MM.1S (cell line): ENCODE measurements around the gene JSRP1.

Experiments used
- DNase-seq: peaks from one replicate; pipeline ENCODE4 v3.0.0-alpha.2; 2015
- H2AFZ ChIP-seq: fragments of 300-600 bp; sonication (generic); 2 replicates; pipeline ENCODE4 v1.6.0; 2016; ENCODE audit warnings: antibody characterized with exemption, low read length
- H3F3A ChIP-seq: fragments of 300-600 bp; sonication (generic); 2 replicates; pipeline ENCODE4 v1.6.1; 2016; ENCODE audit warnings: mild to moderate bottlenecking, antibody characterized with exemption, low read length, moderate library complexity, mixed read lengths; ENCODE audit not compliant: insufficient read depth
- H3K27ac ChIP-seq: fragments of 300-600 bp; sonication (generic); 2 replicates; pipeline ENCODE4 v1.5.1; 2016; ENCODE audit warnings: mild to moderate bottlenecking, low read length
- H3K27me3 ChIP-seq: fragments of 300-600 bp; sonication (generic); replicated peaks from 2 replicates; pipeline ENCODE4 v1.6.0; 2016; ENCODE audit warnings: low read length; ENCODE audit not compliant: insufficient read depth
- H3K36me3 ChIP-seq: fragments of 300-600 bp; sonication (generic); replicated peaks from 2 replicates; pipeline ENCODE4 v1.6.1; 2016; ENCODE audit warnings: mild to moderate bottlenecking, low read length, mixed read lengths; ENCODE audit not compliant: insufficient read depth
- H3K4me1 ChIP-seq: fragments of 300-600 bp; sonication (generic); 2 replicates; pipeline ENCODE4 v1.6.1; 2016; ENCODE audit warnings: low read length, mixed read lengths
- H3K4me2 ChIP-seq: fragments of 300-600 bp; sonication (generic); 2 replicates; pipeline ENCODE4 v1.6.0; 2016; ENCODE audit warnings: low read depth, low read length
- H3K4me3 ChIP-seq: fragments of 300-600 bp; sonication (generic); 2 replicates; pipeline ENCODE4 v1.5.1; 2016; ENCODE audit warnings: low read length, mixed read lengths
- H3K79me2 ChIP-seq: fragments of 300-600 bp; sonication (generic); 2 replicates; pipeline ENCODE4 v1.6.1; 2016; ENCODE audit warnings: mixed run types, low read length, mixed read lengths
- H3K9ac ChIP-seq: fragments of 300-600 bp; sonication (generic); 2 replicates; pipeline ENCODE4 v1.6.1; 2016; ENCODE audit warnings: low read length, mixed read lengths
- H3K9me2 ChIP-seq: fragments of 300-600 bp; sonication (generic); replicated peaks from 2 replicates; pipeline ENCODE4 v1.6.1; 2016; ENCODE audit warnings: mild to moderate bottlenecking, low read length, mixed read lengths; ENCODE audit not compliant: insufficient read depth
- H3K9me3 ChIP-seq: fragments of 300-600 bp; sonication (generic); replicated peaks from 2 replicates; pipeline ENCODE4 v1.6.1; 2016; ENCODE audit warnings: mild to moderate bottlenecking, low read length, mixed read lengths; ENCODE audit not compliant: insufficient read depth
- H4K20me1 ChIP-seq: fragments of 300-600 bp; sonication (generic); 2 replicates; pipeline ENCODE4 v1.6.1; 2016; ENCODE audit warnings: mild to moderate bottlenecking, low read length, moderate library complexity, mixed read lengths; ENCODE audit not compliant: insufficient read depth
- CTCF ChIP-seq: fragments of 300-600 bp; sonication (generic); IDR thresholded peaks from 2 replicates; pipeline ENCODE4 v1.5.1; 2016; ENCODE audit warnings: antibody characterized with exemption, low read length, mixed read lengths
- EZH2 ChIP-seq: fragments of 300-600 bp; sonication (generic); optimal IDR thresholded peaks from 2 replicates; pipeline ENCODE3; 2017; ENCODE audit warnings: low read depth, mild to moderate bottlenecking, antibody characterized with exemption, low read length, mixed read lengths
- EZH2phosphoT487 ChIP-seq: fragments of 300-600 bp; sonication (generic); IDR thresholded peaks from 2 replicates; pipeline ENCODE4 v1.6.1; 2018; ENCODE audit warnings: antibody characterized with exemption, low read length

JSRP1 gene

GRCh38 chr19:2276429-2276986 is 20.3 kb upstream of the JSRP1 start:
- TF ChIP-seq CTCF (no peak), EZH2 (no peak), EZH2phosphoT487 (no peak)
- peaks cover 14% of the 10 kb centered on the region for H3K36me3 ChIP-seq

GRCh38 chr19:2275588-2276428 is 19.6 kb upstream of the JSRP1 start:
- Histone ChIP-seq H3K9me3 (no peaks in the 10 kb centered on the region), H3K9me2 (no peaks in the 10 kb centered on the region), H3K9ac (no peak overlapping the region), H2AFZ (no peak overlapping the region), H3K27me3 (no peaks in the 10 kb centered on the region), H3K4me3 (no peak overlapping the region), H3K27ac (no peak overlapping the region), H3K4me2 (no peak overlapping the region), H3K36me3 (peaks cover 17% of the 10 kb centered on the region), H3F3A (peaks cover 34% of the 10 kb centered on the region), H3K4me1 (peaks cover 26% of the 10 kb centered on the region), H3K79me2 (peaks cover 43% of the 10 kb centered on the region), H4K20me1 (peaks cover 25% of the 10 kb centered on the region)
- DNase-seq, result peak; percentile 5
- no peak for TF ChIP-seq EZH2
- TF ChIP-seq CTCF, result no peak
- no peak for TF ChIP-seq EZH2phosphoT487

More at GRCh38 chr19:2276429-2276986, 20.3 kb upstream of the JSRP1 start:
- no peaks in the 10 kb centered on the region for H3K27me3 ChIP-seq
- H3K4me2 ChIP-seq, result no peak overlapping the region
- DNase-seq, result no peak
- no peak overlapping the region for H3K27ac ChIP-seq
- H3K4me3 ChIP-seq, result no peak overlapping the region
- peaks cover 36% of the 10 kb centered on the region for H3K79me2 ChIP-seq
- no peak overlapping the region for H3K9ac ChIP-seq
- peaks cover 27% of the 10 kb centered on the region for H3F3A ChIP-seq
- H3K4me1 ChIP-seq, result peaks cover 22% of the 10 kb centered on the region
- no peak overlapping the region for H2AFZ ChIP-seq
- no peaks in the 10 kb centered on the region for H3K9me3 ChIP-seq
- H3K9me2 ChIP-seq, result no peaks in the 10 kb centered on the region
- peaks cover 18% of the 10 kb centered on the region for H4K20me1 ChIP-seq

GRCh38 chr19:2274931-2275535 is 18.8 kb upstream of the JSRP1 start:
- Histone ChIP-seq H3F3A (peaks cover 40% of the 10 kb centered on the region), H3K9me2 (no peaks in the 10 kb centered on the region), H3K36me3 (peaks cover 17% of the 10 kb centered on the region), H2AFZ (no peak overlapping the region), H4K20me1 (peaks cover 32% of the 10 kb centered on the region), H3K27ac (no peak overlapping the region), H3K4me3 (no peak overlapping the region), H3K27me3 (no peaks in the 10 kb centered on the region), H3K9ac (no peak overlapping the region), H3K4me2 (no peak overlapping the region), H3K79me2 (peaks cover 51% of the 10 kb centered on the region), H3K9me3 (no peaks in the 10 kb centered on the region), H3K4me1 (peaks cover 26% of the 10 kb centered on the region)
- peak; percentile 60 for TF ChIP-seq CTCF
- no peak for TF ChIP-seq EZH2
- no peak for TF ChIP-seq EZH2phosphoT487
- DNase-seq, result peak; percentile 63
